LNCAP (cell line): Measurements from ENCODE around the gene GNB5.

ENCODE experiments used
- CTCF ChIP-seq: fragments of 450-650 bp; IDR thresholded peaks from 2 replicates; pipeline ENCODE4 v1.5.1; 2017; ENCODE audit warnings: mild to moderate bottlenecking

The GNB5 gene

GRCh38 chr15:52191207-52191606 lies at the start of gene GNB5:
TSS of gene GNB5 (minus strand) at chr15:52191392. CDS start at chr15:52184676, 6,716 bp downstream.
- TF ChIP-seq CTCF: no peak

- no peak for TF ChIP-seq CTCF
Observed at GRCh38 chr15:52240166-52240565, 49.0 kb upstream of the GNB5 start.

GRCh38 chr15:52238149-52238548 lies 47.0 kb upstream of the GNB5 start:
- TF ChIP-seq CTCF: no peak

- TF ChIP-seq CTCF: no peak
Observed at GRCh38 chr15:52236013-52236412, 44.8 kb upstream of the GNB5 start.

GRCh38 chr15:52234596-52235541 lies 43.7 kb upstream of the GNB5 start:
- TF ChIP-seq CTCF: no peak

- no peak for TF ChIP-seq CTCF
Observed at GRCh38 chr15:52233405-52233804, 42.2 kb upstream of the GNB5 start.

GRCh38 chr15:52232327-52232726 lies 41.1 kb upstream of the GNB5 start:
- TF ChIP-seq CTCF: no peak
